ENCODE results near the gene ARL10. TPM values are rescaled to one million over a fixed set of nuclear protein-coding genes. Genes with fewer than 3 reads are reported as not detected.

The ARL10 gene
- total RNA-seq, 1 donor: 13.4 TPM

DNA sequence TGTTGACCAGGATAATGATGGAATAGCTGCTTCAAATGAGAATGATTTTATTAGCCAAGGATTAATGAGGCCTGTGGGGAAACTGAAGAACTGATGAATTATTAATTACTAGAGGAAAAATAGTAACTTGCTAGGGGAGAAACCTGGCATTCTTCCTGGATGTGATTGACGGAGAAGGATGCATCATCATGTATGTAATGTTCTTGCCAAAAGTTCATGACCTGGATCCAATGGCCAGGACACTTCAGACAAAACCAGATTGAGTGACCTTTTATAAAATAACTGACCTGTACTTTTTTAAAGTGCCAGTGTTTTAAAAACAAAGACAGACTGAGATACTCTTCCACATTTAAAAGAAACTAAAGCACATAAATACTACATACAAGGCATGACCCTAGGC lies 27.4 kb upstream of the ARL10 start:
- DNase-seq (ENCODE audit: low read depth): peak; percentile 24
- no peak overlapping the region for H3K4me3 ChIP-seq (ENCODE audit: low read depth, low read length)
- TF ChIP-seq, protein P1, sequence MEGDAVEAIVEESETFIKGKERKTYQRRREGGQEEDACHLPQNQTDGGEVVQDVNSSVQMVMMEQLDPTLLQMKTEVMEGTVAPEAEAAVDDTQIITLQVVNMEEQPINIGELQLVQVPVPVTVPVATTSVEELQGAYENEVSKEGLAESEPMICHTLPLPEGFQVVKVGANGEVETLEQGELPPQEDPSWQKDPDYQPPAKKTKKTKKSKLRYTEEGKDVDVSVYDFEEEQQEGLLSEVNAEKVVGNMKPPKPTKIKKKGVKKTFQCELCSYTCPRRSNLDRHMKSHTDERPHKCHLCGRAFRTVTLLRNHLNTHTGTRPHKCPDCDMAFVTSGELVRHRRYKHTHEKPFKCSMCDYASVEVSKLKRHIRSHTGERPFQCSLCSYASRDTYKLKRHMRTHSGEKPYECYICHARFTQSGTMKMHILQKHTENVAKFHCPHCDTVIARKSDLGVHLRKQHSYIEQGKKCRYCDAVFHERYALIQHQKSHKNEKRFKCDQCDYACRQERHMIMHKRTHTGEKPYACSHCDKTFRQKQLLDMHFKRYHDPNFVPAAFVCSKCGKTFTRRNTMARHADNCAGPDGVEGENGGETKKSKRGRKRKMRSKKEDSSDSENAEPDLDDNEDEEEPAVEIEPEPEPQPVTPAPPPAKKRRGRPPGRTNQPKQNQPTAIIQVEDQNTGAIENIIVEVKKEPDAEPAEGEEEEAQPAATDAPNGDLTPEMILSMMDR (IDR thresholded peaks at IDR 0.05; ENCODE audit: insufficient read depth, low read depth, low read length): no peak

- no peak for DNase-seq (ENCODE audit: low read depth)
- TF ChIP-seq, protein P1 (IDR thresholded peaks at IDR 0.05; ENCODE audit: insufficient read depth, low read depth, low read length): no peak
- no peak overlapping the region for H3K4me3 ChIP-seq (ENCODE audit: low read depth, low read length)
Measured at GRCh38 chr5:176339304-176339703, 26.0 kb upstream of the ARL10 start.

DNA sequence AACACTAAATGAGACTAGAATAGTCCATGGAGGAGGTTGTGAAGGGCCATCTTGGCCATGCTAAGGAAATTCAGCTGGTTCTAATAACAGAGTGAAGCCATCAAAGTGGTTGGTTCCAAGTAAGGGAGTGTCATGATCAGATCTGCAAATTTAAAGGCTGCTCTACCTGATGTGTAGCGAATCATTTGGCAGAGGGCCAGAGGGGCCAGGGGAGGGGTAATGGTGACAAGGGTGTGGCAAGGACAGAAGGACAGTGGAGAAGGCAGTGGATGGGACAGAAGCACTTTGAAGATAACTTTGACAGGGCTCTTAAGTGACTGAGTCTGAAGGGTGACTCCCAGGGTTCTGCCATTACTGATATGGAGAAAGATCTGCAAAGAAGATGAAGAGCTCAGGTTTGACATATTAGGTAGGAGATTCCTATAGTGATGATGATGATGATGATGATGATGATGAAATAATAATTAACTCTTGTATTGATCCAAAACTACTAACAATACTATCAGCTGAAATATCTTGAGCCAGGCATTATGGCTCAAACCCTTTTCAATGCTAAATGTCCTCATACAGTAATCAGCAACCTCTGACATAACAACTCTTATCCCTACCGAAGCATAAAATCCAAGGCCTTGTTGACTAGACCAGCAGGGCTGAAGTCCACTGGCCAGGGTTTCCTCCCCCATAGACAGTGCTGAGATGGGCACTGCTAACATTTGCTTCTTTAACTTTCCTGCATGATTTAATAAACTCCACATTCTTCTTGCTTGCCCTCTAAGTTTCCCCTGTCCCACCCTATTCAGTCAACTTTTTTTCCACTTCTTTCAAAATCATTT lies 23.7 kb upstream of the ARL10 start:
- DNase-seq (ENCODE audit: low read depth): no peak
- TF ChIP-seq, protein P1 (IDR thresholded peaks at IDR 0.05; ENCODE audit: insufficient read depth, low read depth, low read length): no peak
- H3K4me3 ChIP-seq (ENCODE audit: low read depth, low read length): no peak overlapping the region

DNA sequence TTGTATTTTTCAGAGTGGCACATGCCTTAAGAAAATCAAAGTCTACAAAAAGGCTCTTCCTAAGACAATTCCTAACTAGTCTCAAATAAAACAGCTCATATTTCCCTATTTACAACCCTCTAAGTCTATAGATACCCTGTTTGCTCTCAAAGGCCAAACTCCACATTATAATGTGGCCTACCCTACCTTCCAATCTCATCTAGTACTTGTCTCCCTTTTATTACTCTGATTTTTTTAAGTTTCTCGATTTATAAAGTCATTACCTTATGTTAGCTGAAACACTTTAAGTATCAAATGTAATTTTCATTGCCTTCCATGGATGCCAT lies 23.2 kb upstream of the ARL10 start:
- no peak overlapping the region for H3K4me3 ChIP-seq (ENCODE audit: low read depth, low read length)
- DNase-seq (ENCODE audit: low read depth): no peak
- TF ChIP-seq, protein P1 (IDR thresholded peaks at IDR 0.05; ENCODE audit: insufficient read depth, low read depth, low read length): no peak

DNA sequence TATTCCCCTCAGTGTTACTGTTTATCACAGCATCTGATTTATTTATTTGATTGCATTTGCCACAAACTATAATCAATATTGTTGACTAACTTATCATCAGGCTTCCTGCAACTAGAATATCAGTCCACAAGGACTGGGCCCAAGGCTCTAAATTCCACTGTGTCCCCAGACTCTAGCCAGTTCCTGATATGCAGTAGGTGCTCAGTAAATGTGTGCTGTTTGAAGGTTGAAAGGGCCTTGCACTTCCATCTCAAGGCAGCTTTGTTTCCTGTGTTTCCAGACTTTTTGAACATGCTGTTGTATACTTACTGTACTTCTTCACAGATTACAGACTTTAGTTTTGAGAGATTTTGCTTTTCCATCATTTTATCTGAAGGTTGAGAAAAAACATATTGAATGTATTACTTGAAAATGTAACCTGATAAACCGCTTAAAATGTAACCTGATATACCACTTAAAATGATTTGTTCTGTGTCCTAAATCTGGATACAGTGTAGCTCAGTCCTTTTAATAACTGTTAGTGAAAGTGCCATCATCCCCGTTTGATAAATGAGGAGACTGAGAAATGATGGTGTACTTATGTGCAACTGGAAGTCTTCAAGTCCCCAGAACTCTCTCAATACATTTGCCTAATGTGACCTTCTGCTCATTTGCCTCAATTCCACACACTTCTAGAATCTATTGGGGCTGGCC lies 22.4 kb upstream of the ARL10 start:
- H3K4me3 ChIP-seq (ENCODE audit: low read depth, low read length): no peak overlapping the region
- TF ChIP-seq, protein P1 (IDR thresholded peaks at IDR 0.05; ENCODE audit: insufficient read depth, low read depth, low read length): no peak
- DNase-seq (ENCODE audit: low read depth): no peak

DNA sequence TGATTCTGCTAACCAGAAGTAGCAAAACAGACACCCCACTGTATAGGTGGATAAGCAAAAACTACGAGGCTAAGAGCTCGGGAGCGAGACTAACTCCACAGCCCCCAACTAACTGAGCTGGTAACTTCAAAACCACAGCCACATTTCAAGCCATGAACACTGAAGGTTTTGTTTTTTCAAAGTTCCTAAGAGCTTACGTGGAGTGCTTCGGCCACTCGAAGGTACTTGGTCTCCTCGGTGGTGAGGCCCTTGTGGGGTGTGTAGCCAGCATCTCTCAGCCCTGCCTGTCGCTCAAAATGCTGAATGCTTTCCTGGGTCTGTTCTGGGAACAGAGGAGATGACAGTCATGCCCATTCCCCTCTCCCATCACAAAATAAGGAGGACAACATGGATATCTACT lies 14.9 kb upstream of the ARL10 start:
- no peak overlapping the region for H3K4me3 ChIP-seq (ENCODE audit: low read depth, low read length)

More for the DNA sequence above, 14.9 kb upstream of the ARL10 start:
- DNase-seq (ENCODE audit: low read depth): no peak
- TF ChIP-seq, protein P1 (IDR thresholded peaks at IDR 0.05; ENCODE audit: insufficient read depth, low read depth, low read length): no peak
